Measurements from ENCODE around the gene ARMC8.

DNA sequence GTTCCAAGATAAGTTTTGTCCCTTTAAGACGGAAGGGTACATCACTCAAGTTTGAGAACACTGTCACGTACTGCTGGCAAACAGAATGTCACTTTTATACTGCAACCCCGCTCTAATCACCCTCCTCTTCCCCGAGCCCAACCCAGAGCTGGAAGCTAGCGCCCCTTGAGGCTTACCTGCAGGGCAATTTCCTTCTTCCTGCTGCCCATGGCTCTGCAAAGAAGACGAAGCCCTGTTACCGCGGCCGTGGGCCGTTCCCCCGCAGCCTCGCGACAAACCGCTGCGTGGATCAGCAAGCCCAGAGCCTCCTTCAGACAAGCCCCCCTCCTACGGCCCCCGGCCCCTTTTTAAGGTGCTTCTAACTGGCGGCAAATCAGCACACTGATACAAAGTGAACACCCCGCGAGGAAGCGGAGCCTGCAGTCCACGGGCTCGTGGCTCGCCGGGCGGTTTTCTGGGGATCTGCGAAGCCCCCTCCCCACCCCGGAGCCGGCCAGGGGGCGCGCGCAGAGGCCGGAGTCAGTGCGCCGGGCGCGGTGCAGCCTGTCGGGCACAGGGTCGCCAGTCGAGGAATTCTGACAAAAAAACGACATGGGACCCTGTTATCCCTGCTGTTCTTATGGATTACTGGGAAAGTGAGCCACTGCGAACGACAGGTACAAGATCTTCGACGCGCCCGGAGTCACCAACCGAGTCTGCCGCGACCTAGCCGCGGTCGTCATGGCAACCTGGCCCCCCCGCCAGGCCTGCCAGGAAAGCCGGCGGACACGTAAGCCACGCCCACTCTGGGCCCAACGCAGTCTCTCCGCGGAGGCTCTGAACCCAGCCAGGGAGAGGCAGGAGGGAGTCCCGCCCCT lies 142.3 kb downstream of the ARMC8 start, which contains the start of gene NME9:
- TF ChIP-seq, protein P1, sequence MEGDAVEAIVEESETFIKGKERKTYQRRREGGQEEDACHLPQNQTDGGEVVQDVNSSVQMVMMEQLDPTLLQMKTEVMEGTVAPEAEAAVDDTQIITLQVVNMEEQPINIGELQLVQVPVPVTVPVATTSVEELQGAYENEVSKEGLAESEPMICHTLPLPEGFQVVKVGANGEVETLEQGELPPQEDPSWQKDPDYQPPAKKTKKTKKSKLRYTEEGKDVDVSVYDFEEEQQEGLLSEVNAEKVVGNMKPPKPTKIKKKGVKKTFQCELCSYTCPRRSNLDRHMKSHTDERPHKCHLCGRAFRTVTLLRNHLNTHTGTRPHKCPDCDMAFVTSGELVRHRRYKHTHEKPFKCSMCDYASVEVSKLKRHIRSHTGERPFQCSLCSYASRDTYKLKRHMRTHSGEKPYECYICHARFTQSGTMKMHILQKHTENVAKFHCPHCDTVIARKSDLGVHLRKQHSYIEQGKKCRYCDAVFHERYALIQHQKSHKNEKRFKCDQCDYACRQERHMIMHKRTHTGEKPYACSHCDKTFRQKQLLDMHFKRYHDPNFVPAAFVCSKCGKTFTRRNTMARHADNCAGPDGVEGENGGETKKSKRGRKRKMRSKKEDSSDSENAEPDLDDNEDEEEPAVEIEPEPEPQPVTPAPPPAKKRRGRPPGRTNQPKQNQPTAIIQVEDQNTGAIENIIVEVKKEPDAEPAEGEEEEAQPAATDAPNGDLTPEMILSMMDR (IDR thresholded peaks at IDR 0.05), result peak in 3 of 4 experiments; percentile 25 to 59 (median 54)
- TF ChIP-seq POLR2A (IDR thresholded peaks at IDR 0.05) (no peak), EP300 (IDR thresholded peaks at IDR 0.05) (no peak)
